HCT116 (cell line): Measurements from ENCODE around the gene SHC2. TPM values are rescaled to one million over a fixed set of nuclear protein-coding genes. Genes with fewer than 3 reads are reported as not detected.

Experiments
- ATAC-seq: fragments of 200-7000 bp; cut with Tn5 transposase; 2 replicates; pipeline ENCODE4 v1.9.1; 2020; ENCODE audit warnings: mild to moderate bottlenecking, moderate library complexity
- BruUV-seq: library from RNA; stranded (reverse); fragments of 400-500 nt; replicated peaks from 2 replicates; lab custom pipeline; 2021; lab: Mats Ljungman, UMichigan
- CTCF ChIA-PET: fragments of 300-600 bp; sonication (Branson Sonifier 250); formaldehyde crosslinking; loops from one replicate; lab custom pipeline; 2021; ENCODE audit warnings: antibody characterized with exemption; lab: Charles Lee
- POLR2A ChIA-PET: fragments of 300-600, 350-600 bp; sonication (Branson Sonifier 250); formaldehyde crosslinking; loops from one replicate; lab custom pipeline; 2021; ENCODE audit warnings: antibody characterized with exemption; lab: Charles Lee
- RAD21 ChIA-PET, 2 experiments: fragments of 300-600 bp; sonication (Branson Sonifier 250); formaldehyde crosslinking; loops; one replicate each; lab custom pipeline; 2023; ENCODE audit warnings: low total read pairs in 2 of 2; ENCODE audit not compliant: uncharacterized antibody in 2 of 2, unreplicated experiment in 2 of 2, low non-redundant PET in 1 of 2; lab: Charles Lee
- DNase-seq: peaks from one replicate; pipeline ENCODE4 v3.0.0-alpha.2; 2010; ENCODE audit warnings: low read depth, low spot score
- H2AFZ ChIP-seq: fragments of 200-600 bp; shearing (Covaris generic), sonication (generic); 2 replicates; pipeline ENCODE4 v1.6.1; 2017; ENCODE audit warnings: low read depth, mixed run types, mixed read lengths, antibody characterized with exemption, low read length; ENCODE audit not compliant: poor library complexity, severe bottlenecking
- H3K27ac ChIP-seq: 2 replicates; pipeline ENCODE4 v1.5.1; 2012; ENCODE audit warnings: low read depth, low read length
- H3K27me3 ChIP-seq: fragments of 200-600 bp; sonication (generic); 2 replicates; pipeline ENCODE4 v1.6.1; 2016; ENCODE audit warnings: mixed run types, low read length, mixed read lengths; ENCODE audit not compliant: insufficient read depth
- H3K36me3 ChIP-seq, 2 experiments: fragments of 200-500 bp in 1 of 2; fragments of 200-600 bp in 1 of 2; sonication (Bioruptor generic) in 1 of 2; sonication (generic) in 1 of 2; 2 replicates each; pipeline versions ENCODE4 v1.5.1 to v1.6.1; 2014 to 2016; ENCODE audit warnings: low read length in 2 of 2, inconsistent platforms in 1 of 2, mixed read lengths in 1 of 2, mixed run types in 1 of 2; ENCODE audit not compliant: insufficient read depth in 2 of 2, control insufficient read depth in 1 of 2
- H3K4me1 ChIP-seq, 2 experiments: fragments of 200-600 bp in 1 of 2; sonication (generic) in 1 of 2; 2 replicates each; pipeline versions ENCODE4 v1.5.1 to v1.6.1; 2012 to 2017; ENCODE audit warnings: low read length in 2 of 2, inconsistent platforms in 1 of 2, mild to moderate bottlenecking in 1 of 2, mixed read lengths in 1 of 2, mixed run types in 1 of 2, moderate library complexity in 1 of 2; ENCODE audit not compliant: insufficient read depth in 2 of 2, control insufficient read depth in 1 of 2
- H3K4me2 ChIP-seq: fragments of 200-600 bp; sonication (generic); 2 replicates; pipeline ENCODE4 v1.6.1; 2017; ENCODE audit warnings: mixed run types, low read length, mixed read lengths
- H3K4me3 ChIP-seq, 2 experiments: fragments of 200-600 bp in 1 of 2; sonication (generic) in 1 of 2; replicated peaks in 1 of 2; 2 replicates each; pipeline ENCODE4 v1.5.1; 2011 to 2016; ENCODE audit warnings: low read length in 2 of 2, control low read depth in 1 of 2, low read depth in 1 of 2, mild to moderate bottlenecking in 1 of 2, mixed read lengths in 1 of 2, mixed run types in 1 of 2
- H3K79me2 ChIP-seq: fragments of 200-600 bp; sonication (generic); 2 replicates; pipeline ENCODE4 v1.6.1; 2017; ENCODE audit warnings: mild to moderate bottlenecking, mixed run types, low read length, moderate library complexity, mixed read lengths; ENCODE audit not compliant: insufficient read depth
- H3K9ac ChIP-seq: fragments of 200-600 bp; sonication (generic); 2 replicates; pipeline ENCODE4 v1.6.1; 2016; ENCODE audit warnings: low read length, mixed read lengths
- H3K9me2 ChIP-seq: fragments of 200-600 bp; sonication (generic), shearing (Covaris generic); 2 replicates; pipeline ENCODE4 v1.6.1; 2017; ENCODE audit warnings: mixed run types, mild to moderate bottlenecking, moderate library complexity; ENCODE audit not compliant: insufficient read depth
- H3K9me3 ChIP-seq, 2 experiments: fragments of 200-500 bp in 1 of 2; fragments of 200-600 bp in 1 of 2; sonication (Bioruptor generic) in 1 of 2; sonication (generic) in 1 of 2; 2 replicates each; pipeline ENCODE4 v1.6.1; 2014 to 2017; ENCODE audit warnings: low read length in 2 of 2, mixed read lengths in 2 of 2, inconsistent platforms in 1 of 2, low read depth in 1 of 2, mild to moderate bottlenecking in 1 of 2, mixed run types in 1 of 2, moderate library complexity in 1 of 2; ENCODE audit not compliant: control insufficient read depth in 1 of 2, insufficient read depth in 1 of 2
- H4K20me1 ChIP-seq: fragments of 200-600 bp; sonication (generic), shearing (Covaris generic); 2 replicates; pipeline ENCODE4 v1.6.1; 2017; ENCODE audit warnings: mixed run types, mild to moderate bottlenecking, moderate library complexity; ENCODE audit not compliant: insufficient read depth
- ELF1 ChIP-seq: IDR thresholded peaks from 2 replicates; pipeline ENCODE4 v1.6.1; 2012; ENCODE audit warnings: low read depth, borderline replicate concordance
- EZH2 ChIP-seq: fragments of 200-600 bp; sonication (generic); IDR thresholded peaks from 2 replicates; pipeline ENCODE4 v1.6.1; 2017; ENCODE audit warnings: antibody characterized with exemption, mixed run types
- JUND ChIP-seq: IDR thresholded peaks from 2 replicates; pipeline ENCODE4 v1.6.1; 2012
- POLR2A ChIP-seq: IDR thresholded peaks from 2 replicates; pipeline ENCODE4 v1.7.0; 2011; ENCODE audit warnings: borderline replicate concordance; ENCODE audit not compliant: insufficient read depth, insufficient read length; ENCODE audit errors: extremely low read depth
- POLR2AphosphoS5 ChIP-seq: IDR thresholded peaks from 2 replicates; pipeline ENCODE4 v1.6.1; 2011; ENCODE audit warnings: mild to moderate bottlenecking, low read depth, low read length, moderate library complexity
- SIN3A ChIP-seq: IDR thresholded peaks from 2 replicates; pipeline ENCODE4 v1.6.1; 2012; ENCODE audit warnings: low read depth
- SP1 ChIP-seq: IDR thresholded peaks from 2 replicates; pipeline ENCODE4 v1.6.1; 2012; ENCODE audit warnings: low read depth
- TCF7L2 ChIP-seq: IDR thresholded peaks from 2 replicates; pipeline ENCODE4 v1.7.0; 2011; ENCODE audit warnings: borderline replicate concordance, inconsistent platforms; ENCODE audit not compliant: insufficient read depth, insufficient read length; ENCODE audit errors: extremely low read depth
- ZFX ChIP-seq: fragments of 450-650 bp; IDR thresholded peaks from 2 replicates; pipeline ENCODE4 v1.6.1; 2017
- intact Hi-C: fragments of 100-400 bp; cut with micrococcal nuclease; formaldehyde crosslinking; loops from 2 replicates; pipeline ENCODE4 v1.10.0; 2022
- total RNA-seq: library from RNA; stranded (reverse); gene quantifications from one replicate; pipeline ENCODE4 v1.2.1, GENCODE V29; 2021; ENCODE audit not compliant: unreplicated experiment
- TF ChIP-seq, protein P1 (sequence below): IDR thresholded peaks from 2 replicates; pipeline ENCODE4 v1.6.1; 2012; ENCODE audit warnings: low read depth
- TF ChIP-seq, protein P2 (sequence below): IDR thresholded peaks from 2 replicates; pipeline ENCODE4 v1.6.1; 2012
- TF ChIP-seq, protein P3 (sequence below), 3 experiments: fragments of 200-600 bp in 1 of 3; sonication (generic) in 1 of 3; IDR thresholded peaks in 2 of 3; conservative IDR thresholded peaks in 1 of 3; 2 replicates each; pipeline ENCODE4 v1.5.1; 2012 to 2017; ENCODE audit warnings: low read depth in 2 of 3, low read length in 2 of 3, antibody characterized with exemption in 1 of 3, borderline replicate concordance in 1 of 3, control low read depth in 1 of 3, mild to moderate bottlenecking in 1 of 3, mixed read lengths in 1 of 3, mixed run types in 1 of 3, moderate library complexity in 1 of 3; ENCODE audit not compliant: insufficient read depth in 1 of 3
- TF ChIP-seq, protein P4 (sequence below): IDR thresholded peaks from 2 replicates; pipeline ENCODE4 v1.6.1; 2011; ENCODE audit warnings: mild to moderate bottlenecking, low read length, moderate library complexity; ENCODE audit not compliant: insufficient replicate concordance; ENCODE audit errors: extremely low read depth

Gene SHC2
- total RNA-seq, 1 experiment from 2014 or later, result 2.5 TPM

DNA sequence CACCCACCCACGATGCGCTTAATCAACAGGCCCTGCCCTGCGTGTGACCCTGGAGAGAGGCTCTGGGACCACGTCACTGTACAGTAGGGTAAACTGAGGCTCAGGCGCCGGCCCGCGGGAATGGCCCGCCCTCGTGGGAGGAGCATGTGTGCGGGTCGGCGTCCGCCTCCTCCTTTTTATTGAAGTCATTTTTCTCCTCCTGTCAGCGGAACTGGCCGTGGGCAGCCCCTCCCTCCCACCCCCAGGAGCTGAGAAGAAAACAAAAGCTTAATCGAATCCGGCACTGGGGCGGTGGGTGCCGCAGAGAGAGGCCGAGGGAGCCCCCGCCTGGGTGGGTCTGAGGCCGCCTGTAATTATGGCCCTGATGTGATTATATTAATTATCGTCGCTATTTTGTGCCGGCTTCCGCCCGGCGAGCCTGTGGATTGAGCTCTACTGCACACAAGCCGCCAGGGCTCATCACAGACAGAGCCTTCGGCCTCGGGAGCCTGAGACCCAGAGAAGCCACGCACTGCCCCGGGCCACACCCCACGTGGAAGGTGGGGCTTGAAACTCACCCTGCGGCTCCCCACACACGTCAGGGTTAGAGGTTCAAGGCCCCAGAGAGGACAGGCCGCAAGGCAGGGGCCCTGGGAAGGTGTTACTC, 58.8 kb downstream of the SHC2 start:
- POLR2A ChIA-PET, result no interaction called here

More for the DNA sequence above, 58.8 kb downstream of the SHC2 start:
- Histone ChIP-seq H2AFZ (no peak overlapping the region), H4K20me1 (no peaks in the 10 kb centered on the region), H3K9ac (no peak overlapping the region), H3K4me3 (no peak overlapping the region), H3K27me3 (no peaks in the 10 kb centered on the region)
- DNase-seq, result no peak
- TF ChIP-seq EZH2 (no peak), POLR2AphosphoS5 (no peak), SIN3A (no peak), POLR2A (no peak), TCF7L2 (no peak), ELF1 (no peak), JUND (no peak), ZFX (no peak), SP1 (no peak)
- TF ChIP-seq, protein P1, sequence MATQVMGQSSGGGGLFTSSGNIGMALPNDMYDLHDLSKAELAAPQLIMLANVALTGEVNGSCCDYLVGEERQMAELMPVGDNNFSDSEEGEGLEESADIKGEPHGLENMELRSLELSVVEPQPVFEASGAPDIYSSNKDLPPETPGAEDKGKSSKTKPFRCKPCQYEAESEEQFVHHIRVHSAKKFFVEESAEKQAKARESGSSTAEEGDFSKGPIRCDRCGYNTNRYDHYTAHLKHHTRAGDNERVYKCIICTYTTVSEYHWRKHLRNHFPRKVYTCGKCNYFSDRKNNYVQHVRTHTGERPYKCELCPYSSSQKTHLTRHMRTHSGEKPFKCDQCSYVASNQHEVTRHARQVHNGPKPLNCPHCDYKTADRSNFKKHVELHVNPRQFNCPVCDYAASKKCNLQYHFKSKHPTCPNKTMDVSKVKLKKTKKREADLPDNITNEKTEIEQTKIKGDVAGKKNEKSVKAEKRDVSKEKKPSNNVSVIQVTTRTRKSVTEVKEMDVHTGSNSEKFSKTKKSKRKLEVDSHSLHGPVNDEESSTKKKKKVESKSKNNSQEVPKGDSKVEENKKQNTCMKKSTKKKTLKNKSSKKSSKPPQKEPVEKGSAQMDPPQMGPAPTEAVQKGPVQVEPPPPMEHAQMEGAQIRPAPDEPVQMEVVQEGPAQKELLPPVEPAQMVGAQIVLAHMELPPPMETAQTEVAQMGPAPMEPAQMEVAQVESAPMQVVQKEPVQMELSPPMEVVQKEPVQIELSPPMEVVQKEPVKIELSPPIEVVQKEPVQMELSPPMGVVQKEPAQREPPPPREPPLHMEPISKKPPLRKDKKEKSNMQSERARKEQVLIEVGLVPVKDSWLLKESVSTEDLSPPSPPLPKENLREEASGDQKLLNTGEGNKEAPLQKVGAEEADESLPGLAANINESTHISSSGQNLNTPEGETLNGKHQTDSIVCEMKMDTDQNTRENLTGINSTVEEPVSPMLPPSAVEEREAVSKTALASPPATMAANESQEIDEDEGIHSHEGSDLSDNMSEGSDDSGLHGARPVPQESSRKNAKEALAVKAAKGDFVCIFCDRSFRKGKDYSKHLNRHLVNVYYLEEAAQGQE, result no peak
- TF ChIP-seq, protein P2, sequence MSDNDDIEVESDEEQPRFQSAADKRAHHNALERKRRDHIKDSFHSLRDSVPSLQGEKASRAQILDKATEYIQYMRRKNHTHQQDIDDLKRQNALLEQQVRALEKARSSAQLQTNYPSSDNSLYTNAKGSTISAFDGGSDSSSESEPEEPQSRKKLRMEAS, result no peak
- TF ChIP-seq, protein P3, sequence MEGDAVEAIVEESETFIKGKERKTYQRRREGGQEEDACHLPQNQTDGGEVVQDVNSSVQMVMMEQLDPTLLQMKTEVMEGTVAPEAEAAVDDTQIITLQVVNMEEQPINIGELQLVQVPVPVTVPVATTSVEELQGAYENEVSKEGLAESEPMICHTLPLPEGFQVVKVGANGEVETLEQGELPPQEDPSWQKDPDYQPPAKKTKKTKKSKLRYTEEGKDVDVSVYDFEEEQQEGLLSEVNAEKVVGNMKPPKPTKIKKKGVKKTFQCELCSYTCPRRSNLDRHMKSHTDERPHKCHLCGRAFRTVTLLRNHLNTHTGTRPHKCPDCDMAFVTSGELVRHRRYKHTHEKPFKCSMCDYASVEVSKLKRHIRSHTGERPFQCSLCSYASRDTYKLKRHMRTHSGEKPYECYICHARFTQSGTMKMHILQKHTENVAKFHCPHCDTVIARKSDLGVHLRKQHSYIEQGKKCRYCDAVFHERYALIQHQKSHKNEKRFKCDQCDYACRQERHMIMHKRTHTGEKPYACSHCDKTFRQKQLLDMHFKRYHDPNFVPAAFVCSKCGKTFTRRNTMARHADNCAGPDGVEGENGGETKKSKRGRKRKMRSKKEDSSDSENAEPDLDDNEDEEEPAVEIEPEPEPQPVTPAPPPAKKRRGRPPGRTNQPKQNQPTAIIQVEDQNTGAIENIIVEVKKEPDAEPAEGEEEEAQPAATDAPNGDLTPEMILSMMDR (IDR thresholded peaks at IDR 0.05 in 2 of 3, conservative IDR thresholded peaks at IDR 0.05 in 1 of 3; ENCODE audit: borderline replicate concordance in 1 of 3, insufficient read depth in 1 of 3, low read depth in 2 of 3, low read length in 2 of 3), result no peak
- TF ChIP-seq, protein P4, sequence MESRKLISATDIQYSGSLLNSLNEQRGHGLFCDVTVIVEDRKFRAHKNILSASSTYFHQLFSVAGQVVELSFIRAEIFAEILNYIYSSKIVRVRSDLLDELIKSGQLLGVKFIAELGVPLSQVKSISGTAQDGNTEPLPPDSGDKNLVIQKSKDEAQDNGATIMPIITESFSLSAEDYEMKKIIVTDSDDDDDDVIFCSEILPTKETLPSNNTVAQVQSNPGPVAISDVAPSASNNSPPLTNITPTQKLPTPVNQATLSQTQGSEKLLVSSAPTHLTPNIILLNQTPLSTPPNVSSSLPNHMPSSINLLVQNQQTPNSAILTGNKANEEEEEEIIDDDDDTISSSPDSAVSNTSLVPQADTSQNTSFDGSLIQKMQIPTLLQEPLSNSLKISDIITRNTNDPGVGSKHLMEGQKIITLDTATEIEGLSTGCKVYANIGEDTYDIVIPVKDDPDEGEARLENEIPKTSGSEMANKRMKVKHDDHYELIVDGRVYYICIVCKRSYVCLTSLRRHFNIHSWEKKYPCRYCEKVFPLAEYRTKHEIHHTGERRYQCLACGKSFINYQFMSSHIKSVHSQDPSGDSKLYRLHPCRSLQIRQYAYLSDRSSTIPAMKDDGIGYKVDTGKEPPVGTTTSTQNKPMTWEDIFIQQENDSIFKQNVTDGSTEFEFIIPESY, result no peak
- TF ChIP-seq, all 23 proteins: peak for 0
- Histone ChIP-seq H3K9me2 (no peaks in the 10 kb centered on the region), H3K27ac (no peak overlapping the region), H3K9me3 (no peaks in the 10 kb centered on the region), H3K4me1 (no peaks in the 10 kb centered on the region), H3K4me2 (no peak overlapping the region), H3K79me2 (no peaks in the 10 kb centered on the region), H3K36me3 (no peaks in the 10 kb centered on the region)
- ATAC-seq, result no peak
- RAD21 ChIA-PET, result no interaction called here
- no TSS peak for BruUV-seq
- intact Hi-C loops, result no loop called here
- CTCF ChIA-PET, result no interaction called here
